GM19328 (cell line): ENCODE measurements around the gene PTPRD.

Experiments used
- ATAC-seq: cut with Tn5 transposase; IDR thresholded peaks from one replicate; pipeline ENCODE4 v1.9.1; 2021; ENCODE audit warnings: mild to moderate bottlenecking, moderate library complexity; ENCODE audit not compliant: unreplicated experiment

The PTPRD gene

DNA sequence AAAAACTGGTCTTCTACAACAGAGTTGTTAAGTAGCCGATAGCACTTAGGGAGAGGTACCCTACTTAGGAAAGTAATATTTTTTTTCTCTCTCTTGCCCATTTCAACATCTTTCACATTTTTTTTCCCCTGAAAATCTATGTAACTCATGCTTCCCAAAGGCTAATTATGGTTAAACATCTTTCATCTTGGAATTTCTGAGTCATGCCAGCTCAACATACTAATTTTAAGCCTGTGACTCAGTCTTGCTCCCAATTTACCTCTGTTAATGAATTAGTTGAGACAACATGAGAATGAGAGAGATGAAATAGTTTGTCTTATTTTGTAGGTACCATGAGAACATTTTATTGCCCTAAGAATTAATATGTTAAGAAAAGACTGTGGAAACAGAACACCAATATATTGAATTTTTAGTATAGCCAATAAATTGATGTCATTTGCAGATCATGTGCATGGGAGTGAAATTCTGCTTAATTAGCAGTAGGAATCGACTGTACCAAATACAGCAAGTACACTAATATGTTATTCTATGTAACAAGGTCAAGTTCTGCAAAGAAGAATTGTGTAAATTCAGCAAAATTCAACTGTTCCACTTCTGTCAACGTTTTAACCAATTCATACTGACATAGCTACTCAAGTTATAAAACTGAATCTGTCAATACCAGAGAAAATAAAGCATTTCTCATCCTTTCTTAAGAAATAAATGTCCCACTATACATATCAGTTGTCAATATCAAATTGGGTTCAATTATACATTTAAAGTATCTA, 550.0 kb downstream of the PTPRD start:
- ATAC-seq = no peak

- ATAC-seq = no peak
These were observed 553.8 kb downstream of the PTPRD start for GRCh38 chr9:10059044-10059443.

GRCh38 chr9:10055886-10056395, 556.9 kb downstream of the PTPRD start:
- no peak for ATAC-seq

- ATAC-seq = no peak
These were observed 558.3 kb downstream of the PTPRD start for GRCh38 chr9:10054456-10054855.

- no peak for ATAC-seq
These were observed 559.9 kb downstream of the PTPRD start for GRCh38 chr9:10052916-10053315.

DNA sequence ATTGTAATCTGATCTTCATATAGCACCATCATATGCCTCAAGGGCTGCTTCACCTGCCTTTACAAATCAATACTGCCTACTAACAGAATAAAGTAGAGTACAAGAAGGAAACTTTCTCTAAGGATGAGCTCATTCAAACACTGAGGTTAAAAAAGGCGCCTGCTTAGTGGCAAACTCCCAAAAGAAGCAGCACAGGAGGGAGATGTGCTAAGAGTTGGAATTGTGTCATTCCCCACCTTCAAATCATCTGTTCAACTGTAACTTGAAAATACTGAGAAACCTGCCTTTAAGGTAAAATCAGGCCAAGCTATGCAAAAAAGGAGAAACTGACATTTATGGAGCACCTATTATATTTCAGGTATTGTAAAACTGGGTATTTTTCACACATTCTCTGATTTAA, 560.6 kb downstream of the PTPRD start:
- no peak for ATAC-seq

DNA sequence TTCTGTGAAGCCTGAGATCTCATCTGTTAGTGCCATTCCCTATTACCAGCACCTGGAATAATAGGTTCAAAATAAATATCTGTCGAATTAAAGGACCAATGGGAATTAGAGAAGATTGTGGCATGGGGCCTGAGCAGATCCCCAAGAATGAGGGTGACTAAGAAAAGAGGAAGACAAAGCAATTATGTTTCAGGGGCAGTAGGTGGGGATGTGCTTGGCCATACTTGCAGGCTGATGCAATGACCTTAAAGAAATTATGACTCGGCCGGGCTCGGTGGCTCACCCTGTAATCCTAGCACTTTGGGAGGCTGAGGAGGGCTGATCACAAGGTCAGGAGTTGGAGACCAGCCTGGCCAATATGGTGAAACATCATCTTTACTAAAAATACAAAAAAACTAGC, 562.8 kb downstream of the PTPRD start:
- no peak for ATAC-seq

DNA sequence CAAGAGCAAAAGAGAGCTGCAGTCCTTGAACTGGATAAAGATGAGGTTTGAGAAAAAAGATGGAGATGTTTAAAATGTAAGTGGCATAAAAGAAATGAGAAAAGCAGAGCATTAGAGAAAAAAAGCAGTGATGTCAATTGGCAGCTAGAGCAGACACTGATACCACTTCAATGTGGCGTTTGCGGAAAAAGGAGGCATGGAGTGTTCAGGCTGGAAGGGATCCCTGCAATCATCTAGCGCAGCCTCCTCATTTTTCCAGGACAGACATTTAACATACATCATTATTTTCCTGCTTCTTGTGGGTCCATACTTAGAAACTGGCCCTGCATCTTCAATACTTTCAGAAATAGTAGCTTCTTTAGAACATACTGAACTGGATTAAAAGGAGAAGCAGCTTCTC, 563.8 kb downstream of the PTPRD start:
- no peak for ATAC-seq

DNA sequence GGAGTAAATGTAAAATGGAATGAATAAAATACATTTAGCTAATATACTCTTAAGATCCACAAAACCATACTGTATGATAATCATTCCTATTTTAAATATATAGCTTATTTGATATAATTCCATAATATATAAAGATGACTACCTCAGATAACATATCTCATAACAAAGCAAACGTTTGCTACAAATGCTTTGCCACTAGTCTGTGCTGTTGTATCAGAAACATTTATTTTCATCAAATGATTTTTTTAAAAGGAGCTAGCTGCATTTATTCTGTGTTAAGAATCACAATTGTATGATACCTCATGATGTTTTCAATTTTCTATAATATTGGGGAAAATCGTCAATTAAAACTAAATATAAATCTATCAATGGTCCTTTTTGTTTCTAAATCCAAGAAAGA, 567.2 kb downstream of the PTPRD start:
- ATAC-seq = no peak

GRCh38 chr9:10041726-10042229, 571.0 kb downstream of the PTPRD start:
- ATAC-seq = no peak

- no peak for ATAC-seq
These were observed 576.7 kb downstream of the PTPRD start for GRCh38 chr9:10036095-10036494.

- no peak for ATAC-seq
These were observed 580.6 kb downstream of the PTPRD start for GRCh38 chr9:10032166-10032565.

GRCh38 chr9:10026443-10026984, 586.3 kb downstream of the PTPRD start:
- ATAC-seq = no peak

GRCh38 chr9:10015755-10016154, 597.0 kb downstream of the PTPRD start:
- no peak for ATAC-seq

DNA sequence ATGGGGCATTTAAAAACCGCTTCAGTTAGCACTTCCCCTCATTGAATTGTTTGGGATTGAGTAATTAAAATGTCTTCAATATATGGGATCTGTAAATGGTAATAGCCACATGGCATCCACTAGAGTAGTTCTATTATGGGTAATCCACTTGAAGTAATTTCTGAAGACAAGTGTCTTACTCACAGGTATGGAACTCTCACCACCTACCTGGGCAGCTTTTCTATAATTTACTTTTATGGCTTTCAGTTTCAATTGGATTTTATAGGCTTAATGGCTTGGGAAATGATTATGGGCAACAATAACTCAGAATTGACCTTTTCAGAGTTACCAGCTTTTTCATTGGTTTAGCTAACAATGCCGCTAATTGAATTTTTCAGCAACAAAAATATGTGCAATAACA, 597.9 kb downstream of the PTPRD start:
- ATAC-seq = no peak

GRCh38 chr9:10009401-10009800, 603.4 kb downstream of the PTPRD start:
- ATAC-seq = no peak

DNA sequence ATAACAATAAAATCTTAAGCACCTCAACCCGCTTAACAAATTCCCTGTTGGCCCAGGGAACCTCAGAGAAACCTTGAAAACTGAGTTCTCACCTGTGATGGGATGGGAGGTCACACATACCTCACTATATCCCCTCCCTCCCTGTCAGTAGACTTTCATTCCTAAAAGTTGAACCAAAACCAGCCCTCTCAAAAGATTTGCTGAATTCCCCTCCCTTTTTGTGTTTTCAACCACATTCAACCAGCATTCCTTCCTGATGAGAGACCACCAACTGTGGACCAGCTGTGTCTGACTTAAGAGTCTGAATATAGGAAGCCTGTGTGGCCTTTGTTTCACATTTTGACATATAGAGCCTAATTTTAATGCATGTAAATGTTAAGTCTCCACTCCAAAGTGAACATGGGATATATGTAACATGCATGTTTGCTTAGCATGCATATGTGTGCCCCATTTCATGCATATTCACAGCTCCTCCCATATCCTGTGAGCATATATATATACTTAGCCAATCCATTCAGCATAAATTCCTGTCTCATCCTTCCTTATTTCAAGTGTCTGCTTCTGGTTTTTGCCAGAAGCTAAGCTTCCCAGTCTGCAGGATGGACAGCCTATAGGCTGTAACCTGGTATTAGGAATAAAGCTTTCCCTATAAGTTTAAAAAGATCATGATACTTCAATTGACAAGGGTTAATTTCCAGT, 604.6 kb downstream of the PTPRD start:
- no peak for ATAC-seq

DNA sequence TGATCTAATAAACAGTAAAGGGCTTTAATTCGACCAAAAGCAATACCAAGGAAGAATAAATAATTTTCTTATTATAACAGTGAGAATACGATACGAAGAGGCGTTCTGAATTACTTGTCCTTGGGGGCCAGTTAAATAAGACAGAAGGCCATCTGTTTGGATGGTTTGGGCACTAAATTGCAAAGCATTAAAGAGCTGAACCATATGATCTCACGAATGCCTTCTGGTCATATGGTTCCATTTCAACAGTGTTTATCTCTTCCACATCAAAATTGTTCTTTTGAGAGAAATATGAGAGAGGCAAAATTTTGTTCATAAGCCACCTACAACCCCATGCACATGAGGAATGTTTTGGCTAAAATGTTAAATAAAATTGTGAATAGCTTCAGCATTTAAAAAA, 605.4 kb downstream of the PTPRD start:
- ATAC-seq = no peak

DNA sequence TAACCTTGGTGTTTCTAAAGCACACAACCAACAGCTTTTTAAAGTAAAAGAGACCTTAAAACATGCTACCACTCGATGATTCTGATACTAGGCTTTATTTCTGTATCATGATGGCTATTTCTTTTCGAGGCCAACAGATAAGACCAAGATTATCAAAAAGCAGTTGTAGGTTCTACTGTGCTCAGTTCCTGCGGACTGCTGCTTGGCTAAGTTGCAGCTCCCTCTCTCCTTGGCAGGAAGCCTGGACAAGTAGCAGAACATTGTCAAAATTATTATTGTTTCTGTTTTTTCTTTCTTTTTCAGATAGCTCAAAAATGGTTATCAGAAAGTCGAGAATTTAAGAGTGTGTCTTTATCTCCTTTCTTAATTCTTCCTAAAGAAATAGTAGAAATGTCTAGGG, 607.6 kb downstream of the PTPRD start:
- ATAC-seq = no peak

DNA sequence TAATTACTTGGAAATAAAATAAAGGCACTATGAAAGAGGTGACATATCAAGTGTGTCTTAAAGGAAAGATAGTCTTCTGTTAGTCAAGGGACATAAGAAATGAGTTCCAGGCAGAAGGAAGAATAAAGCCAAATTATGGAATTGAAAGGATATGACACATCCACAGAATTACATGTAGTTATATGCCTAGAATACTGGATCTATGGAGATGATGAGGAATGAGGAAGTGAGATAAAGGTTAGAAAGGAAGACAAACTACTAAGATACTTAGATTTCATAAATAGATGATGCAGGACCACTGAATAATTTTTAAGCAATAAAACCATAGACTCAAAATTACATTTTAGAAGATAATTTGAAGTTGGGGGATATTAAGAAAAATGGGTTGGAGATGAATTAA, 609.8 kb downstream of the PTPRD start:
- ATAC-seq = no peak

DNA sequence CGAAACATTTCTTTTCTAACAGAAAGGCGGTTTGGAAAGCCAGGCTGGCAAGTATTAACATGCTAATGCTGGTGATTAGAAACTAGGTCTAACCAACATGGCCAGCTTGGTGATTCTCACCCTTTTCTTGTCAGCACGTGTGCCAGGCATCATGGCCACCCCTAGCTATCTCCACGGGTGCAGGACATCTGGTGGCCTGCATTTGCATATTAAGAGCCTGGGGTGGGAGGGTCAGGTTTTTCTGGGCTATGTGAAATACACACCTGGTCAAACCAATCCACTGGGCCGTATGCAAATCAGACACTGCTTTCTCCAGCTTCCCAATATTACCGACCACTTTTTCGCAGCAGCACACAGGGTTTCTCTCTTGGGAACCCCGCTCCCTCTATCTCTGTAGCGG, 612.1 kb downstream of the PTPRD start:
- ATAC-seq = no peak
